ENCODE results near the gene PKN1.
"Not testable (repeated sequence)": the region's sequence is repeated elsewhere in the genome, so short reads cannot be mapped to it uniquely, and the experiment has no call there.

DNA sequence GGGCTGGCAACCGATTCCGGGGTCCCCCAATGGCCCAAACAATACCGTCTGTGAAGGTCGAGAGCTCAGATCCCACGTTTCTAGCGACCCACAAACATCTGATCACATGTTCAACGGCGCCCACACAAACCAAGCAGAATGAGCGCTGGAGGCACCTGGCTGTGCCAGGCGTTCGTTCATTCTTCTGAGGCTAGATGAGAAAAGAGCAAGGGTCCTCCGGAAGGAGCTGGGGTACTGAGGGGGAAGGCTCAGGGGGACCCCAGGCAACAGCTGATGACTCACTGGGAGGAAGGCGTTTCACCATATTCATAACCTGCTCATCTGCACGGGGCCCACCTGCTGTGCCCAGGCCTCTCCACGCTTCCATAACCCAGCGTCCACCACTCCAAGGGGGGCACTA is 35.9 kb upstream of the PKN1 start:
- TF ChIP-seq EZH2phosphoT487 (IDR thresholded peaks at IDR 0.05; ENCODE audit: insufficient read depth, low read depth); EZH2 (IDR thresholded peaks at IDR 0.05; ENCODE audit: insufficient read depth, poor library complexity, severe bottlenecking): not testable (repeated sequence)

Data from GM23248 (cell line).